Gastrocnemius medialis (tissue), 4 donors: ENCODE results near the gene ELF5. TPM values are rescaled to one million over a fixed set of nuclear protein-coding genes. Genes with fewer than 3 reads are reported as not detected.

Experiments
- ATAC-seq, 2 donors: fragments of 150-250 bp; one replicate each; pipeline ENCODE4 v1.9.1; 2016
- DNase-seq, 2 donors: peaks; one replicate each; pipeline ENCODE4 v3.0.0-alpha.2; 2019
- H3K27ac ChIP-seq, 4 donors: fragments of 200-600 bp; sonication (generic); 1 replicate in 1 of 4; 2 replicates in 3 of 4; pipeline ENCODE4 v1.5.1; 2016 to 2018; ENCODE audit warnings: mild to moderate bottlenecking in 2 of 4, moderate library complexity in 1 of 4
- H3K27me3 ChIP-seq, 3 donors: fragments of 200-600 bp; sonication (generic) in 2 of 3; 1 replicate in 1 of 3; 2 replicates in 2 of 3; pipeline versions ENCODE4 v1.5.1 to v1.6.0; 2016 to 2019; ENCODE audit warnings: mild to moderate bottlenecking in 1 of 3, moderate library complexity in 1 of 3
- H3K36me3 ChIP-seq, 2 donors: fragments of 200-600 bp; sonication (generic) in 1 of 2; one replicate each; pipeline ENCODE4 v1.5.1; 2017 to 2018
- H3K4me1 ChIP-seq, 2 donors: fragments of 200-600 bp; sonication (generic) in 1 of 2; one replicate each; pipeline ENCODE4 v1.5.1; 2016 to 2017; ENCODE audit warnings: mild to moderate bottlenecking in 2 of 2
- H3K4me3 ChIP-seq, 4 donors: fragments of 200-600 bp; sonication (generic) in 3 of 4; 1 replicate in 1 of 4; 2 replicates in 3 of 4; pipeline ENCODE4 v1.5.1; 2016 to 2019; ENCODE audit warnings: mild to moderate bottlenecking in 2 of 4
- H3K9me3 ChIP-seq, 3 donors: fragments of 200-600 bp; sonication (generic) in 2 of 3; 1 replicate in 1 of 3; 2 replicates in 2 of 3; pipeline ENCODE4 v1.5.1; 2016 to 2019
- CTCF ChIP-seq, 5 experiments: fragments of 450-650 bp in 3 of 5; fragments of 200-600 bp in 2 of 5; sonication (generic) in 2 of 5; IDR thresholded peaks in 4 of 5; conservative IDR thresholded peaks in 1 of 5; 1 replicate in 4 of 5; 2 replicates in 1 of 5; pipeline ENCODE4 v1.5.1; 2016 to 2019; ENCODE audit warnings: antibody characterized with exemption in 5 of 5, mild to moderate bottlenecking in 3 of 5, moderate library complexity in 3 of 5
- POLR2A ChIP-seq, 2 donors: fragments of 450-650 bp; IDR thresholded peaks; one replicate each; pipeline ENCODE4 v1.6.1; 2017; ENCODE audit warnings: antibody characterized with exemption in 2 of 2, mild to moderate bottlenecking in 2 of 2, moderate library complexity in 2 of 2
- in situ Hi-C, 4 donors: fragments of 200-750 bp; cut with MboI; loops; one replicate each; pipeline versions ENCODE4 v1.15.0 to v1.8.0; 2017; ENCODE audit warnings: low sequenced_read_pairs in 4 of 4
- intact Hi-C: fragments of 100-400 bp; cut with DNase I; formaldehyde crosslinking; loops from one replicate; pipeline ENCODE4 v1.15.1; 2023; ENCODE audit warnings: low total_unique reads
- total RNA-seq, 4 donors: library from RNA; depleted of rRNA; stranded (reverse); fragments of >200 nt; gene quantifications; one replicate each; pipeline versions ENCODE4 v1.1.0 to v1.2.3, GENCODE V29; 2016

Gene ELF5
- total RNA-seq, 4 donors from 2014 or later, result not detected

DNA sequence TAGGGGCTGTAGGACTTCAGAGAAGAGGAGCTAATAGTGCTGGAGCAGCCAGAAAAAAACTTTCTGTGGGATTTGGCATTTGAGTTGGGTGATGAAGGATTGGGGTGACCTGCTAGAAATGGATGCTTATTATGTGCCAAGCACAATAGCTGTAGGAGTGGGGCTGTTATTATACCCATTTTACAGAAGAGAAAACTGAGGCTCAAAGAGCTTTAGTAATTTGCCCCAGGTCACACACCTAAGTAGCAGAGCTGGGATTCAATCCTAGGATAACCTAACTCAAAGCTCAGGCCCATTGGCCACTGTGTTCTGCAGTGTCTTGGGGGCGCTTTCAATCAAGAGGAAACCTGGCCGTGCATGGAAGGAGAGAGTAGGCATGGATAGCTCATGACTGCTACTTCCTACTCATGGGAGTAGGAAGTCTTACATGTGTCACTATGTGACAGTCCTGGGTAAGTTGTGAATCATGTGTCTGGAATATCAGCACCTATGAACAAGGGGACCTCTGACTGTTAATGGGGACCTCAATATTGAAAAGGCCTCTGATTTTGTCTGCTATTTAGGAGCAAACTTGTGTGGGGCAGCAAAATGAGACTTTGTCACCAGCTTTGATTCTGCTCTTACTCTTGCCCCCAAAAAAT lies 6.1 kb upstream of the ELF5 start:
- Histone ChIP-seq H3K9me3 (no peaks in the 10 kb centered on the region), H3K4me1 (no peaks in the 10 kb centered on the region), H3K27me3 (no peaks in the 10 kb centered on the region), H3K4me3 (no peak overlapping the region), H3K36me3 (no peaks in the 10 kb centered on the region), H3K27ac (no peak overlapping the region)
- intact Hi-C loops, result no loop called here
- TF ChIP-seq CTCF (IDR thresholded peaks at IDR 0.05 in 4 of 5, conservative IDR thresholded peaks at IDR 0.05 in 1 of 5) (no peak), POLR2A (IDR thresholded peaks at IDR 0.05) (no peak)
- no peak for ATAC-seq
- in situ Hi-C loops, result no loop called here
- no peak for DNase-seq

- in situ Hi-C loops, result no loop called here
- no peaks in the 10 kb centered on the region for H3K4me1 ChIP-seq
- no peak overlapping the region for H3K4me3 ChIP-seq
- ATAC-seq (no peak), DNase-seq (no peak)
- TF ChIP-seq CTCF (IDR thresholded peaks at IDR 0.05 in 4 of 5, conservative IDR thresholded peaks at IDR 0.05 in 1 of 5) (no peak), POLR2A (IDR thresholded peaks at IDR 0.05) (no peak)
- no peaks in the 10 kb centered on the region for H3K27me3 ChIP-seq
- H3K27ac ChIP-seq, result no peak overlapping the region
- intact Hi-C loops, result no loop called here
- no peaks in the 10 kb centered on the region for H3K36me3 ChIP-seq
- no peaks in the 10 kb centered on the region for H3K9me3 ChIP-seq
These were observed 2.9 kb upstream of the ELF5 start for GRCh38 chr11:34516247-34517040.

- no peaks in the 10 kb centered on the region for H3K27me3 ChIP-seq
These were observed 1.0 kb upstream of the ELF5 start for GRCh38 chr11:34514597-34514996.

GRCh38 chr11:34512840-34513681 lies 533 bp downstream of the ELF5 start:
- no peak for TF ChIP-seq POLR2A (IDR thresholded peaks at IDR 0.05)
- TF ChIP-seq CTCF (IDR thresholded peaks at IDR 0.05 in 4 of 5, conservative IDR thresholded peaks at IDR 0.05 in 1 of 5), result peak in 2 of 5 experiments; percentile 24 to 26
- Histone ChIP-seq H3K27ac (no peak overlapping the region), H3K36me3 (no peaks in the 10 kb centered on the region), H3K27me3 (no peaks in the 10 kb centered on the region), H3K9me3 (no peaks in the 10 kb centered on the region), H3K4me1 (no peaks in the 10 kb centered on the region), H3K4me3 (no peak overlapping the region)
- in situ Hi-C loops (no loop called here), intact Hi-C loops (no loop called here)
- DNase-seq (peak in 1 of 2 donors; percentile 15), ATAC-seq (no peak)

More at GRCh38 chr11:34514597-34514996, 1.0 kb upstream of the ELF5 start:
- DNase-seq (no peak), ATAC-seq (no peak)
- TF ChIP-seq CTCF (IDR thresholded peaks at IDR 0.05 in 4 of 5, conservative IDR thresholded peaks at IDR 0.05 in 1 of 5) (no peak), POLR2A (IDR thresholded peaks at IDR 0.05) (no peak)
- in situ Hi-C loops (no loop called here), intact Hi-C loops (no loop called here)
- Histone ChIP-seq H3K9me3 (no peaks in the 10 kb centered on the region), H3K4me3 (no peak overlapping the region), H3K27ac (no peak overlapping the region), H3K36me3 (no peaks in the 10 kb centered on the region), H3K4me1 (no peaks in the 10 kb centered on the region)
